GM06990 (cell line): ENCODE measurements around the gene DIO3.
"Not testable (repeated sequence)": the region's sequence is repeated elsewhere in the genome, so short reads cannot be mapped to it uniquely, and the experiment has no call there.

Experiments
- DNase-seq: peaks from one replicate; pipeline ENCODE4 v3.0.0-alpha.2; 2011; ENCODE audit not compliant: insufficient read length; ENCODE audit errors: extremely low read depth
- H3K27me3 ChIP-seq: replicated peaks from 2 replicates; pipeline ENCODE4 v1.6.0; 2011; ENCODE audit warnings: low read length; ENCODE audit not compliant: control insufficient read depth, insufficient read depth
- H3K36me3 ChIP-seq: 2 replicates; pipeline ENCODE4 v1.5.1; 2011; ENCODE audit warnings: low read length; ENCODE audit not compliant: control insufficient read depth, insufficient read depth
- H3K4me3 ChIP-seq: replicated peaks from 2 replicates; pipeline ENCODE4 v1.5.1; 2011; ENCODE audit warnings: low read depth, mild to moderate bottlenecking, control low read depth, low read length
- CTCF ChIP-seq: IDR thresholded peaks from 2 replicates; pipeline ENCODE4 v1.5.1; 2011; ENCODE audit warnings: low read length, control low read depth, mild to moderate bottlenecking, inconsistent platforms; ENCODE audit not compliant: insufficient read depth, poor library complexity, severe bottlenecking

DIO3 gene

DNA sequence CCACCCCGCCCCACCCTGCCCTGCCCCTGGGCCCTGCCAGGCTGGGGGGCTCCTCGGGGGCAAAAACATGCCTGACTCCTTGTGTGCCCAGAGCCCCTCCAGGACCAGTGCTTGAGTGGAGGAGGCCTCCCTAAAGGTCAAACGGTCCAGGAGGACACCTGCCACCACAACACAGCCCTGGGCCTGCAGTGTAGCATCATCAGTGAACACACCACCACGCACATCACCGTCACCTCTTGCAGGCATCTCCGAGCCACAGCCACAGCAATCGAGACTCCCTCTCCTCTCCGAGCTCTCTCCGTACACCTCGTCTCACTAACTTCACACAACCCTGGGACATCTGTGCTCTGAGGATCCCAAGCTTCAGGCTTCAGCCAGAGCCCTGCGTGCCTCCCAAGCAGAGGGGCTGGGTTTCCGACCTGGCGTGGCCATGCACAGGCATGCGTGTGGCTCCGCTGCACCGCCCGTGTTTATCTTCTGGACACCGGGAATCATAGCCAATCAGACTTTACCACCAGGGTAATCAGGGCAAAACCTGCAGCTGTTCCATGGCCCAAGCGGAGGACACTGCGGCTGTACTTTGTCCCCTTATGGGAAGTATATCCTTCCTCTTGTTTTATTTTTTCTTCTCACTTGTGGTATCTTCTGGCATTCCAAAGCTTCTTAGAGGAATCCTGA is 6.2 kb upstream of the DIO3 start:
- no peak for DNase-seq
- no peak for TF ChIP-seq CTCF
- Histone ChIP-seq H3K4me3 (no peak overlapping the region), H3K27me3 (no peaks in the 10 kb centered on the region), H3K36me3 (no peaks in the 10 kb centered on the region)

DNA sequence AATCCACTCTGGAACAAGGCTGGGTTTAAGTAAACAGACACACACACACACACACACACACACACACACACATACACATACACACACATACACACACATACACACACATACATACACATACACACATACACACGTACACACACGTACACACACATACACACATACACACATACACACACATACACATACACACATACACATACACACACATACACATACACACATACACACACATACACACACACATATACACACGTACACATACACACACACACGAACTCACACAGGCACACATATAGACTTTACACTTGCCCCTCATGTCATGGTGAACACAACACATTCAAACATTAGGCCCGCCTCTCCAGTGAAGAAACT is 5.6 kb upstream of the DIO3 start:
- not testable (repeated sequence) for H3K36me3 ChIP-seq, DNase-seq, H3K4me3 ChIP-seq, H3K27me3 ChIP-seq

- H3K27me3 ChIP-seq: no peaks in the 10 kb centered on the region
- H3K4me3 ChIP-seq: no peak overlapping the region
- DNase-seq: no peak
- TF ChIP-seq CTCF: no peak
- no peaks in the 10 kb centered on the region for H3K36me3 ChIP-seq
Observed at GRCh38 chr14:101556131-101556530, 5.2 kb upstream of the DIO3 start.

- no peaks in the 10 kb centered on the region for H3K27me3 ChIP-seq
- no peak overlapping the region for H3K4me3 ChIP-seq
- TF ChIP-seq CTCF: no peak
- no peaks in the 10 kb centered on the region for H3K36me3 ChIP-seq
- no peak for DNase-seq
Observed at GRCh38 chr14:101556566-101557320, 4.6 kb upstream of the DIO3 start.

DNA sequence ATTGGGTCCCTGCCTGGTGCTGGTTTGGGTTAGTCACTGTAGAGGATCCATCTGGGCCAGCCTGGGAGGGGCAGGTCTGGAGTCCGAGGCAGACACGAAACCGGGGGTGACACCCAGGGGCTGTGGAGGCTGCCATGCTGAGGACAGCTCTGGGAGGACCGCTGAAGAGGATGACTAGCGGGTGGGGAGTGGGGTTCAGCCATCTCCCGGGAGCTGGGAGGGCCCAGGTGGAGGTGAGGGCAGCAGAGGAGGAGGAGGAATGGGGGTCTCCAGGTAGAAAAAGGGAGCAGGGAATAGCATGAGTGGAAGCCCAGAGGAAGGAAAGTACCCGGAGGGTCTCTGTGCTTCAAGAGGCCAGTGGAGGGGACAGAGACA is 4.0 kb upstream of the DIO3 start:
- Histone ChIP-seq H3K36me3 (no peaks in the 10 kb centered on the region), H3K27me3 (no peaks in the 10 kb centered on the region), H3K4me3 (no peak overlapping the region)
- TF ChIP-seq CTCF: no peak
- no peak for DNase-seq

GRCh38 chr14:101557811-101558738 is 3.2 kb upstream of the DIO3 start:
- no peak for TF ChIP-seq CTCF

More at GRCh38 chr14:101557811-101558738, 3.2 kb upstream of the DIO3 start:
- H3K27me3 ChIP-seq: no peaks in the 10 kb centered on the region
- no peak overlapping the region for H3K4me3 ChIP-seq
- no peak for DNase-seq
- no peaks in the 10 kb centered on the region for H3K36me3 ChIP-seq
